ENCODE data around the gene SLIT1. TPM values are rescaled to one million over a fixed set of nuclear protein-coding genes. Genes with fewer than 3 reads are reported as not detected.

The SLIT1 gene
- total and polyA plus RNA-seq, 2 of the 8 experiments (the other 6 are each of a cell fraction or from before 2014, with no cell fraction given): 0.70 to 0.88 TPM

- peaks cover 0 to 4% of the 10 kb centered on the region in 2 experiments for H4K20me1 ChIP-seq (replicated peaks in 1 of 2; ENCODE audit: control insufficient read depth in 1 of 2, insufficient read depth in 2 of 2, low read length in 2 of 2)
- no peak overlapping the region for H3K27ac ChIP-seq (ENCODE audit: low read depth, low read length)
- H2BK20ac ChIP-seq (ENCODE audit: low read length): no peak overlapping the region
- no peak overlapping the region for H4K5ac ChIP-seq (ENCODE audit: insufficient read length, low read depth, low read length)
- peak overlapping the region; percentile 9; the same call in 1 of the 2 replicates for H4K8ac ChIP-seq (ENCODE audit: extremely low read depth, insufficient read depth, low read length)
- H3K9ac ChIP-seq (replicated peaks in 1 of 4; ENCODE audit: extremely low read depth in 1 of 4, low read depth in 3 of 4, low read length in 3 of 4): no peak overlapping the region; a peak in 1 of 7 replicates
- no peaks in the 10 kb centered on the region for H3K9me3 ChIP-seq (ENCODE audit: insufficient read depth in 2 of 2, low read depth in 1 of 2, low read length in 1 of 2)
- H3K14ac ChIP-seq (ENCODE audit: insufficient read length): no peak overlapping the region
- POLR2A ChIA-PET (ENCODE audit: partially characterized antibody): interaction anchor here (1.3 to 1.6 kb wide), 2 partner anchors 12 to 83 kb away, joined by 3 to 5 read pairs; no protein-coding TSS in a partner anchor
- H2AK5ac ChIP-seq (ENCODE audit: low read depth, low read length): no peak overlapping the region
- peak in 1 of 2 experiments; percentile 71 for DNase-seq (ENCODE audit: low read depth in 1 of 2, low spot score in 2 of 2)
- H3K4ac ChIP-seq (replicated peaks; ENCODE audit: insufficient read length, low read depth, low read length): no peak overlapping the region
- H3K36me3 ChIP-seq (ENCODE audit: control insufficient read depth in 2 of 4, insufficient read depth in 4 of 4, low read length in 3 of 4): no peaks in the 10 kb centered on the region
- CTCF ChIA-PET (ENCODE audit: partially characterized antibody): interaction anchor here (0.9 to 20.0 kb wide), 8 partner anchors 11 to 112 kb away, joined by 3 to 320 read pairs (median 7); no protein-coding TSS in a partner anchor
- peak overlapping the region; percentile 61; the same call in 1 of the 2 replicates for H2AFZ ChIP-seq (ENCODE audit: low read length)
- no peaks in the 10 kb centered on the region for H3K79me1 ChIP-seq (ENCODE audit: low read depth, low read length)
- no peak for FAIRE-seq
- peak overlapping the region; percentile 44 to 70 (median 62) for H3K4me3 ChIP-seq (ENCODE audit: extremely low read depth in 1 of 4, insufficient read depth in 2 of 4, low read depth in 3 of 4, low read length in 4 of 4)
- WGBS, 2 experiments (ENCODE audit: extremely low coverage in 1 of 2, insufficient coverage in 1 of 2, insufficient read length in 1 of 2, insufficient replicate concordance in 2 of 2, low coverage in 1 of 2, low lambda C conversion rate in 2 of 2, missing lambda C conversion rate in 1 of 2): 15% methylated on average over 17 of the region's 17 CpGs; no CpG with 5 or more reads in 1 of the 2 experiments
- peaks cover 0 to 22% (median 11%) of the 10 kb centered on the region in 4 experiments; a peak in 6 of 7 replicates for H3K4me1 ChIP-seq (replicated peaks in 1 of 4; ENCODE audit: control insufficient read depth in 3 of 4, insufficient read depth in 4 of 4, low read length in 3 of 4)
- peak overlapping the region; percentile 89 for H3K4me2 ChIP-seq (ENCODE audit: insufficient read depth in 1 of 2, low read depth in 2 of 2, low read length in 2 of 2)
- peak overlapping the region; percentile 48 for H3K18ac ChIP-seq (ENCODE audit: extremely low read depth, low read length)
- no peak overlapping the region for H2BK12ac ChIP-seq (ENCODE audit: low read depth, low read length)
- no peak overlapping the region for H3K56ac ChIP-seq (replicated peaks; ENCODE audit: insufficient read length, low read depth, low read length)
- H3K23me2 ChIP-seq (ENCODE audit: low read depth, low read length): peaks cover 17% of the 10 kb centered on the region; the same call in 1 of the 2 replicates
- H4K91ac ChIP-seq (replicated peaks; ENCODE audit: insufficient read length, low read length): no peak overlapping the region
- H3K23ac ChIP-seq (ENCODE audit: insufficient read length): no peak overlapping the region
- no peak overlapping the region for H2BK120ac ChIP-seq (replicated peaks; ENCODE audit: low read depth, low read length)
- H3K27me3 ChIP-seq (replicated peaks in 1 of 4; ENCODE audit: control insufficient read depth in 3 of 4, extremely low read depth in 1 of 4, insufficient read depth in 3 of 4, low read length in 3 of 4): peaks cover 27 to 60% (median 51%) of the 10 kb centered on the region in 4 experiments
- no peaks in the 10 kb centered on the region for H3K79me2 ChIP-seq (ENCODE audit: control insufficient read depth in 1 of 2, insufficient read depth in 2 of 2, low read length in 2 of 2)
- no peak overlapping the region for H2BK5ac ChIP-seq (ENCODE audit: low read depth, low read length)
- no peak overlapping the region for H2BK15ac ChIP-seq (ENCODE audit: low read length)
- TF ChIP-seq SUZ12 (IDR thresholded peaks at IDR 0.05; ENCODE audit: low read length) (peak; percentile 84), EZH2 (IDR thresholded peaks at IDR 0.05; ENCODE audit: low read depth, low read length, severe bottlenecking) (peak; percentile 84), KDM1A (IDR thresholded peaks at IDR 0.05; ENCODE audit: borderline replicate concordance, low read length) (no peak), MAX (IDR thresholded peaks at IDR 0.05) (peak; percentile 93), CHD1 (IDR thresholded peaks at IDR 0.05; ENCODE audit: low read depth, low read length) (no peak), BCL11A (IDR thresholded peaks at IDR 0.05; ENCODE audit: low read depth in 2 of 2, low read length in 2 of 2) (no peak), E2F6 (IDR thresholded peaks at IDR 0.05) (peak; percentile 98)
Measured at GRCh38 chr10:97184971-97185325, 811 bp downstream of the SLIT1 start.

Data from H1 (cell line).